GM21423 (cell line): ENCODE results near the gene RPH3AL.
"Not testable (repeated sequence)": the region's sequence is repeated elsewhere in the genome, so short reads cannot be mapped to it uniquely, and the experiment has no call there.

ENCODE experiments used
- ATAC-seq: cut with Tn5 transposase; IDR thresholded peaks from one replicate; pipeline ENCODE4 v1.9.1; 2021; ENCODE audit warnings: mild to moderate bottlenecking, moderate library complexity; ENCODE audit not compliant: unreplicated experiment

The RPH3AL gene

DNA sequence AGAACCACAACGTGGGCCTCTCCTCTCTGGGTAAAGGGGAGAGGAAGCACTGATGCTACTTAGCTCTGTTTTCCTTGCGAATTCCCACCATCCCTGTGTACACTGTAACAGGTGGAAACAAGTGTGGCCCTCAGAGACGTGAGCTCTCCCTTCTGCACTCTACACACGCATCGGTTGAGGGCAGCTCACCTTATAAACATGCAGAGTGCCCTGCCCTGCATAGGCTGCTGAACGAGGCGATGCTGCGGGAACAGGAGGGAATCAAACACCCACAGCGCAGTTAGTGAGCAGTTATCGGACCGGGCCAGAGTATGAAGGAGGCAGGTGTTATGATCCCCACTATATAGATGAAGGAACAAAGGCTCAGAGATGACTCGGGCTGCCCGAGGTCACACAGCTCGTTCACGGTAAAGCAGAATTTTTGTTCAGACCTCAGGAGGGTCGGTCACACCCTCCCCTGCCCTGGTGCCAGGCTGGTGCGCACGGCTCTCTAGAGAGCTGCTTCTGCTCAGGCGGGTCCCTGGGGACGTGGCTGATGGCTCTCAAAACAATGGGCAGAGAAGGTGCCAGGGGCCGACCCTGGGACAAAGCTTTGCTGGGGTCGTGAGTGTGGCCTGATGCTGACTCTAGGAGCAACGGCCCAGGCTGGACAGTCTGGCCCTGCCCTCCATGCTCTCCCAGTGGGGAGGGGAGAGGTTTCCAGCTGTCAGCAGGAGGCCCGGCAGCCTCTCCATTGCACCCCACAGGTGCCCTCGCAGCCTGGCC, 68.5 kb downstream of the RPH3AL start:
- no peak for ATAC-seq

DNA sequence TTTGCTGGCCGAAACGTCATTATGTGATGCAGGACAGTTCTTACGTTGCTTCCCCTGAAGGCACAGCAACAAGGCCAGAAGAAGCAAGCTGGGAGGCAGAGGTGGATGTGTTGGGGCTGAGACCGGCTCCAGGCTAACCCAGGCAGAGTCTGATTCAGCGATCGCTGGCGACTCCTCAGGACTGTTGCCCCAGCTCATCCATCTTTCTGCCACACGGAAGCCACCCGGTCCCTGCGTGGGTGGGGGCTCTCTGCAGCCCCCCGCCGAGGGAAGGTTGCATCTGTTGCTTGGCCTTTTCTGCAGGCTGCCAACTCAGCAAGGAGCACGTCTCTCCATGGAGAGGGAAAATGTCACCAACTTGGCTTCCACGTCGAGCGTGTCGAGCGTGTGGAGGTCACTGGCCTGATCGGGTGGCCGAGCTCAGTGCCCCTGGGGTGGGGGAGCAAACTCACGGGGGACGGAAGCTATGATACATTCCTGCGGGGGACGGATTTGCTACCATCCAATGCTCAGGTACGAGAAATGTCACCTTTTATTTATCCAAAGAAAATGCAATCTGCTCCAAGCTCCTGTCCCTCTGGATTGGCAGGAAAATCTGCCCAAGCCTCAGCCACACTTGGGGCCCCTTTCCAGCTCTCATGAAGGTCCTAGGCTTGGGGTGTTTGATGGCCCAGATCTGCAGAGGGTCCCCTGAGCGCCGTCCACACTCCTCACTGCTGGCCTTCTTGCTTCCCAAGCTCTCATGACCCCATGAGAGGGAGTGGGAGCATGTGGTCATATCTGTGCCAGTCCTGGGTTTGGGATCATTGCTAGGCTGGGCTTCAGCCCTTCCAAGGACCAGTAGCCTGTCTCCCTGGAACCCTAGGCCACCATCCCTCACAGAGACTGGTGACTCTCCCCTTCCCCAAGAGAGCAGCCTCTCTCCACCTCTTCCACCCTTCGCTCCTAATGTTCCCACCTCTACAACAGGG, 69.4 kb downstream of the RPH3AL start:
- ATAC-seq = no peak

DNA sequence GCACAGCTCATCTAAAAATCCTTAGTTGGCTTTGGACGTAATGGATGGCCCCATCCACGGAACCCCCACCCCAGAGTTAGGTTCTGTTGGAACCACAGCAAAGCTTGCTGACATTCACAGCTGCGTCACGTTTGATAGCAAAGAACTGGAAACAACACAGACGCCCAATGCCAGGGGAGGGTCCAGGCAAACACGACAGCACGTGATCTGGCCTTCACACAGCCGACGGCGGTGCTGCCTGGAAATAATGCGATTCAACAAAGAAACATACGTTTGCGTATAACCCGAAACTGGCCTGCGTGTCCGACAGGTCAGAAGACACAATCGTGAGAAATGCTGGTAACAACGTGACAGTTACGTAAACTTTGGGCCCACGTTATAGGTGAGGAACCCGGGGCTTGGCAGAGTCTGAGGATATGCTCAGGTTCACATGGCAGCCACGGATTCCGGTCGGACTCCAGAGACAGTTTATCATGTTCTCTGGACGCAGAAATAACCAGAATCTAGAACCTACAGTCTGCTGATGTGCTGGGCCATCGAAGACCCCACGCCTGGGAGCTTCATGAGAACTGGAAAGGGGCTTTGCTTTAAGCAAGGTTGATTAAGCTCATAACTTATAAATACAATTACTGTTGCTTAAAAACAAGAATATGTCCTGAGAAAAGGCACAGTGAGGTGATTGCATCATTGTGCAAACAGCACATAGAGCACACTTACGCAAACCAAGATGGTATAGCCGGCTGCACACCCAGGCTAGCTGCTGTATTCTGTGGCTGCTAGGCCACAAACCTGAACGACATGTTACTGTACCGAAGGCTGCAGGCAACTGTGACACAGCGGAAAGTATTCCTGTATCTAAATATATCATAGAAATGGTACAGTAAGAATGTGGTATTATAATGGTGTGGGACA, 70.4 kb downstream of the RPH3AL start:
- ATAC-seq = no peak

DNA sequence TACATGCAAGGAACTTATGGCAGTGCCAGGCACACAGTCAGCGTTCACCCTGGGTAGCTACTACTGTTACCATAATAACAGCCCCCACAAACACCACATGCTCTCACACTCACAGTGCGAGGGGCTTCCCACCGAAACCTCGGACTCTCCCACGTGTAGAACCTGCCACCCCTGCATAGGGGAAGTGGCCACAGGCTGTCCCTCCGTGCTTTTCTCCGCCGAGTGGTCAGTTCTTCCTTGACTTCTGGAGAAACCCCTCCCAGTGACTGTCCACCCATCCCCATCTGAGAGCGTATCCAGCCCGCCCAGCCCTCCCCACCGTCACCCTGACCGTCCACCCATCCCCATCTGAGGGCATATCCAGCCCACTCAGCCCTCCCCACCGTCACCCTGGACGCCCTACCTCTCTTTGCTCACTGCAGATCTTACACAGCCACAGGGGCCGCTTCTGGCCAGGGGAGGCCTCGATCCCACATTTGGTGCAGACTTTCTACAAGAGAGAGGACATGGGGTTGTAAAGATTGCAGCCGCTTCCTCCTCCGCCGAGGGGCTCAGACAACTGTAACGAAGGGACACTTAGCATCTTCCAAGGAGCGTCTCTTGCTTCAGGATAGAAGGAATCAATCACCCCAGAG, 71.1 kb downstream of the RPH3AL start:
- no peak for ATAC-seq

DNA sequence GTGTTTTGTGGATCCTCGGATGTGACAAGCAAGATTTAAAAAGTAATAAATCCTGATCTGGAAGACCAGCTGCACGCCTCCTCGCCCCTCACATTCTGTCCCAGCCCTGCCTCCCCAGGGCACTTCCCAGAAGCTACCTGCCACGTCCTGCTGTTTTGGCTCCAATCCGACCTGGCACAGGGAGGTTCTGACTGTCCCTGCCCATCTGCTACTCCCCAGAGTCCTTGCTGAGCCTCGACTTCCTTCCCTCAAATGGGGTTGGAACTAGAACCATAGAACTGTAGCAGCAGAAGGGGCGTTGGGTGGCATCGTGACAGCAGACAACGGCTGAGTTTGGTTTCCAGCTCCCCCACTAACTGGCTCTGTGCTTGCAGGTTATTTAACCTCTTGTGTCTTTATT, 71.7 kb downstream of the RPH3AL start:
- ATAC-seq = no peak

DNA sequence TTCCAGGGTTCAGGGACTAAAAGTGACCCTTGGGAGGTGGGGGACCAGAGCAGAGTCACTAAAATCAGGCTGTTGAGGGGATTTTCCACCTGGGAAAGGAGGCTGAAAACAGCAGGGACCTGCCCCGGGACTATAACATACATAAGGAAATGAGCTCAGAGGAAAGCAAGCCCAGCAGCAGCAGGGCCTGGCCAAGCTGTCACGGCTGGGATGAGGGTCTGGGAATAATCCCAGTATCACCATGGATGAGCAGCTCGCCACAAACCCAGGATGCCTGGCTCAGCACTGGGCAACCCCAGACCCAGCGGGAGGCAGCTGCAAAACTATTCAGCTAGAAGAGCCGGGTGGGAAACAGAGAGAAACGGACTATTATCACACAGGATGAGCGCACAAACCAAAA, 72.4 kb downstream of the RPH3AL start:
- ATAC-seq = no peak

DNA sequence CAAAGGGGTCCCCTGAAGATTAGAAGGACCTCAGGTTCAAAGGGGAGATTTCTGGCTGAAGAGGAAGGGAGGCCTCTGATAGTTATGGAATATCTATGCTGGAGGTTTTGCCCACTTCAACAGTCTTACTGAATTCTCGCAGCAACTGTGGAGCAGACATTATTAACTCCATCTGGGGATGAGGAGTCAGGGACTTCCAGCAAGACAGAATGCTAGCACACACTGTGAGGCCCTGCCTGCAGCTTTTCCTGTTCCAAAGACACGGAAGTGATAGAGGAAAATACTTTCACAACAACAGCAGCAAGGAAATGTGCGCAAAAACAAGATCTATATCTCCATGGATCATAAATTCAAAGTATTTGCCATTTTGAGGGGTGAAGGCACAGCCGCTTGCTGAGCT, 72.8 kb downstream of the RPH3AL start:
- no peak for ATAC-seq

DNA sequence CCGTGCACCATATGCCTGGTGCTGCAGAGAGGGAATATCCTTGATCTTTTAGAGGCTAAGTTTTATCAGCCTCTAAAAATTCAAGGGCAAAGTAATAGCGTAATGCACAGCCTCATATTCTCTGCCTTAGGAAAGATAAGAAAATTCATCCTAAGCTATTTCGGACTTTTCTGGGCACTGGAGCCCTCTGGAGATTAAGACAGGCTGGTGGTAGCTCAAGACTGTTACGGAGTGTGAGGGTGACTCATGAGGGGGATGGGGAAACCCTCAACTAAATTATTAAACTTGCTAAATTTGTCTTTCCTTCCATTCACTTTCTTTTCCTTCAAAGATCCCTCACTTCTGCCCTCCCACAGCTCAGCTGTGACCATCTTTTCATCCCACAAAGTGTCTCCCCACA, 73.3 kb downstream of the RPH3AL start:
- no peak for ATAC-seq

DNA sequence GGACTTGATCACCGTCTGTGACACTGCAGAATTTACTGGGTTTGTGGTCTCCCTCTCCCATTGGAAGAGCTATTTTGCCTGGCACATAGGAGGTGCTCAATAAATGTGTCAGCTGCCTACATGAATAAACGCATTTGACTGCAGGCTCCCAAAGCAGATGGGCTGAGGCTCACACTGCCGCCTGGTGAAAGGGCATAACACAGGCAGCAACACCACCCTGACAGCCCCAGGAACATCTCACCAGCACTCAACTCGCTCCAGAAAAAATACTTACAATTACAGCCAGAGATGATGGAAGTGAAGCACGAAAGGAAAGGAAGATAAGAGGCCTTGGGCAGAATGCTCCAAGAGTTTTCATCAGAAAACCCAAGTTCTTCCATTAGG, 73.9 kb downstream of the RPH3AL start:
- ATAC-seq = no peak

DNA sequence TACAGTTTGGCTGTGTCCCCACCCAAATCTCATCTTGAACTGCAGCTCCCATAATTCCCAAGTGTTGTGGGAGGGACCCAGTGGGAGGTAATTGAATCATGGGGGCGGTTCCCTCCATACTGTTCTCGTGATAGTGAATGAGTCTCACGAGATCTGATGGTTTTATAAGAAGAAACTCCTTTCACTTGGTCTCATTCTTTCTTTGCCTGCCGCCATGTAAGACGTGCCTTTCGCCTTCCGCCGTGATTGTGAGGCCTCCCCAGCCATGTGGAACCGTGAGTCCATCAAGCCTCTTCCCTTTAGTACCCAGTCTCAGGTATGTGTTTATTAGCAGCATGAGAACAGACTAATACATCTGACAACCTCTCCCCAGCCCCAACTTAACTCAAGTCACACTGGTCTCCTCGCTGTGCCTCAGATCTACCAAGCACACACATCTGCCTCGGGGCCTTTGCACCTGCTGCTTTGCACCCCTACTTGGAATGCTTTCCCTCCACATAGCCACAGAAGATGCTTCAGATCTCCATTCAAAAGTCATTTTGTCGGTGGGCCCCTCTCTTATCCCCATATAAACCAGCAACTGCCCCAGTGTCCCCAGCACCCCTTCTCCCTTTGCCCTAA, 74.4 kb downstream of the RPH3AL start:
- ATAC-seq = no peak

DNA sequence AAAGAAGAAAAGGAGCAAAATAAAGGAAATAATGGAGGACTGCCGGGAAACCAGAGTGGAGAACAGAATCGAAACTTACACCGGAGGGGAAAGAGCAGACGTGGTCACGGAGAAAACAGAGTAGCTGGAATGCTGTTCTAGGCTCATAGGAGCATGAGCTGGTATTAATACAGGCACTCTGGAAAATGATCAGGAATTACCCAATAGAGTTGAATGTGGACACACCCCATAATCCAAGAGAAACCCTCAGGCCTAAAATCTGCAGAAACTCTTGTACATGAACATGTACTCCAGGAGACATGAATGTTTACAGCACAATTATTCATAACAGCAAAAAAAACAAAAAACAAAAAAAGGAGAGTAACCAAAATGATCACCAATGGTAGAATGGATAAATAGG, 77.7 kb downstream of the RPH3AL start:
- no peak for ATAC-seq

DNA sequence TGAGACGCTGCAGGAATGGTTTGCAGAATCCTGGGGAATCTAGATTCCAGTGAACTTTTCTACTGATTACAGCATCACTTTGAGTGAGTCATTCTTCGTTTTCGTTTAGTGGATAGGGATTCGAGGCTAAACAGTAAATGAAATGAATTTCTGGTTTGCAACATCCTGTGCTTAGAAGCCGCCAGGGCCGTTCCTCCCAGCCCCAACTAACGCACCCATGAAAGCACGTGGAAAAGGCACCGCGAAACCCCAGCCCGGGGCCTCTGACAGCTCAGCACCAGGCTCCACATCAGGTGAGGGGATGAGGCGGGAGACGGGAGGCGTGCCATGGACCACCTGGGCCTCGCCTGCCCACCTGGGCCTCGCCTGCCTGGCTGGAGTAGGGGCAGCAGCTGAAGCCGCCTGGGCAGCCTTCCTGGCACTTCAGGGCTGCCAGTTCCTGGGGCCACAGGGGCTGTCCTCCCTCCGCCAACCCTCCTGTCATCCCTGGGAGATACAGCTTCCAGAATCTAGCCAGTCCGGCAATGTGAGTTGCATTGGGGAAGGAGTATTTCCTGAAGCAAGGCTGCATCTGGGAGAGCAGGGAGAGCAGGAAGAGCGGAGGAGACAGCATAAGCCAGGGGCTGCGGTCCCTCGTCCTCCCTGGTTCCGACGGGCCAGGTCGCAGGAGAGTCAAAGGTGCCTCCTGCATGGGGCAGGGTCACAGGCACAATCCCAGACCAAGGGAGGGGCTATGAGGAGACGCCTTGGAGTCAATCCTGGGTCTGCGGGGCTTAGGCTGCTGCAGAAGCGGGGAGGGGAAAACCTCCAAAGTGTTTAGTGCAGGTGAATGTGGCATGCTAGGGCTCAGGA, 78.4 kb downstream of the RPH3AL start:
- ATAC-seq = no peak

DNA sequence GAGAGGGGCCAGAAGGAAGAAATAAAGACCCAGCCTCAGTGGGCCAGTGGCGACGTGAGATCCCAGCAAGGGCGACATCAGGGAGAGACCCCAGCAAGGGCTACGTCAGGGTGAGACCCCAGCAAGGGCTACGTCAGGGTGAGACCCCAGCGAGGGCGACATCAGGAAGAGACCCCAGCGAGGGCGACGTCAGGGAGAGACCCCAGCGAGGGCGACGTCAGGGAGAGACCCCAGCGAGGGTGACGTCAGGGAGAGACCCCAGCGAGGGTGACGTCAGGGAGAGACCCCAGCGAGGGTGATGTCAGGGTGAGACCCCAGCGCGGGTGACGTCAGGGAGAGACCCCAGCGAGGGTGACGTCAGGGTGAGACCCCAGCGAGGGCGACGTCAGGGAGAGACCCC, 79.8 kb downstream of the RPH3AL start:
- not testable (repeated sequence) for ATAC-seq

DNA sequence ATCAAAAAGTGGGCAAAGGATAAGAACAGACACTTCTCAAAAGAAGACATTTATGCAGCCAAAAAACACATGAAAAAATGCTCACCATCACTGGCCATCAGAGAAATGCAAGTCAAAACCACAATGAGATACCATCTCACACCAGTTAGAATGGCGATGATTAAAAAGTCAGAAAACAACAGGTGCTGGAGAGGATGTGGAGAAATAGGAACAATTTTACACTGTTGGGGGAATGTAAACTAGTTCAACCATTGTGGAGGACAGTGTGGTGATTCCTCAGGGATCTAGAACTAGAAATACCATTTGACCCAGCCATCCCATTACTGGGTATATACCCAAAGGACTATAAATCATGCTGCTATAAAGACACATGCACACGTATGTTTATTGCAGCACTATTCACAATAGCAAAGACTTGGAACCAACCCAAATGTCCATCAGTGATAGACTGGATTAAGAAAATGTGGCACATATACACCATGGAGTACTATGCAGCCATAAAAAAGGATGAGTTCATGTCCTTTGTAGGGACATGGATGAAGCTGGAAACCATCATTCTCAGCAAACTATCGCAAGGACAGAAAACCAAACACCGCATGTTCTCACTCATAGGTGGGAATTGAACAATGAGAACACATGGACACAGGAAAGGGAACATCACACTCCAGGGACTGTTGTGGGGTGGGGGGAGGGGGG, 80.5 kb downstream of the RPH3AL start:
- ATAC-seq = not testable (repeated sequence)

DNA sequence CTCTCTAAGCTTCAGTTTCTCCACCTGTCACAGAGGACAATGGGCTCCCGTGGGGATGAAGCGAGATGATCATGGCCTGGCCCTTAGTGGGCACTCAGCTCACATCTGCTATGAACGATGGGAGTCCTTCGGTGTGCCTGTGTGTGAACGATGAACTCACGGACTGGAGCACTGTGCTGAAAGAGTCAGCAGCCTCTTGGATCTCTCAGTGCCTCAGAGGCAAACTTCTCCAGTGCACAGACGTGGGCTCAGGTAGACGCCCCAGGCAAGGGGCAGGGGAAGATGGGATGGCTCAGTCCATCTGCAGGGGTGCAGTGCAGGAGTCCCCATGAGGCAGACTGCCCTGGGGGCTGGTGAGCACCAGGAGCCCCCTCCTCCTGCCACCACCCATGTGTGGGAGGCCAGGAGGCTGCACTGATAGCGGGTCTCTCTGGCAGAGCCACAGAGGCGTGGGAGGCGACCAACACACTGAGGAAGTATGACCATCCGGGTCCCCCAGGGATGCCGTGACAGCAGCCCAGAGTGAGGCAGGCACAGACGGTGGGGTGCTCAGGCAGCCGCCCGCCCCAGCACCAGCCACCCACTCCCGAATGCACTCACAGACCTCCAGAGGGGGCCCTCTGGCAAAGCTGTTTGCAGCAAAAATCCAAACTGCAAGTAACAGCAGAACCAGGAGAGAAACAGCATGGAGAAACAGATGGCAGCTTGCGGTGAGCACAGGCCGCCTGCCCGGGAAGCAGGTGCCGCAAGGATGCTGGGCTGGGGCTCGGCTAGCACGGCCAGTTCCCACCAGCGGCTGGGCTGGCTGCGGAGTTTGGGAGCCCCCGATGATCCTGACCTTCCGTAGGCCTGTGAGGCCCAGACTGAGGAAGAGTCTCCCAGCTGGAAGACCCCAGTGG, 82.7 kb downstream of the RPH3AL start:
- ATAC-seq = no peak

DNA sequence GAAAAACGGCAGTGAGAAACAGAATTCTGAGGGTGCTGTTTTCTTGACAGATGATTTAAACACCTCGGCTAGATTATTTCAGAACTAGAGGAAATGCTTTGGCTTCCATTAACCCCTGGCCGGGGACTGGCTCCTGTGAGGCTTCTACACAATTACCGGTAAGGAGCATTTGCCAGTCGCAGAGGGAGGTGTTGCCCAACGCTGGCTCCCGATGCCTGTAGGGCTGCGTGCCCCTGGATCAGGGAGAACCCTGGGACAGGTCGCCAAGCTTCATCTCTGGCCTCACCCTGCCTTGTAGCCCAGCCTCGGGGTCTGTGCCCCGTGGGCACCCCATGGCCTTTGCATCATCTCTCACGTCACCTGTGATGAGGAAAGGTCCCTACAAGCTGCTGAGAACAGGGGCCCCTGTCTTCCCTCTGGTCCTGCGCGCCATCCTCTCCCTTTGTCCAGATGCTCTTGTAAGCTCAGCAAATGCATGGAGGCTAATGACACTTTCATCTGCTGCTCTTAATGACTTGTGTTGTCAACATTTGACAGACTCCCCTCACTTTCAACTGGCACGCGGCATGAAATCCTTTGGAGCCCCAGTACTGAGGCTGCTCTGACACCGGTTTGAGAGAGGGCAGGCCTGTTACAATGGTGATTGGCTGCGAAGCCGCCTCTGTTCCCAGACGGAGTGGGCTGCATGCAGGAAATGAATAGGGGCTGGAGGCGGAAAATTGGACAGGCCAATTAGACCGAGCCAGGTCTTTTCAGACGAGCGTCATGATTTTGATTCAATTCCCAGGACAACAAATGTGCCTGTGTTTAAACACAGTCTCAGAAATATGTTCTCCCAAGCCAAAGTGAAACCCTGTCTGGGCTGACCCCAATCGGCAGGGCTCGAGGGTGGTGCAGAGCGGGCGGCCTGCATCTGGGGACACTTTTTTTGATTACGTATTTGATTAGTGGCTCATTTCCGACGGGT, 85.6 kb downstream of the RPH3AL start:
- ATAC-seq = no peak
